ENCODE measurements around the gene BCL2L13. TPM values are rescaled to one million over a fixed set of nuclear protein-coding genes. Genes with fewer than 3 reads are reported as not detected.

BCL2L13 gene
- total RNA-seq, 4 donors from 2014 or later = 15.3 to 35.3 (median 30.1) TPM

DNA sequence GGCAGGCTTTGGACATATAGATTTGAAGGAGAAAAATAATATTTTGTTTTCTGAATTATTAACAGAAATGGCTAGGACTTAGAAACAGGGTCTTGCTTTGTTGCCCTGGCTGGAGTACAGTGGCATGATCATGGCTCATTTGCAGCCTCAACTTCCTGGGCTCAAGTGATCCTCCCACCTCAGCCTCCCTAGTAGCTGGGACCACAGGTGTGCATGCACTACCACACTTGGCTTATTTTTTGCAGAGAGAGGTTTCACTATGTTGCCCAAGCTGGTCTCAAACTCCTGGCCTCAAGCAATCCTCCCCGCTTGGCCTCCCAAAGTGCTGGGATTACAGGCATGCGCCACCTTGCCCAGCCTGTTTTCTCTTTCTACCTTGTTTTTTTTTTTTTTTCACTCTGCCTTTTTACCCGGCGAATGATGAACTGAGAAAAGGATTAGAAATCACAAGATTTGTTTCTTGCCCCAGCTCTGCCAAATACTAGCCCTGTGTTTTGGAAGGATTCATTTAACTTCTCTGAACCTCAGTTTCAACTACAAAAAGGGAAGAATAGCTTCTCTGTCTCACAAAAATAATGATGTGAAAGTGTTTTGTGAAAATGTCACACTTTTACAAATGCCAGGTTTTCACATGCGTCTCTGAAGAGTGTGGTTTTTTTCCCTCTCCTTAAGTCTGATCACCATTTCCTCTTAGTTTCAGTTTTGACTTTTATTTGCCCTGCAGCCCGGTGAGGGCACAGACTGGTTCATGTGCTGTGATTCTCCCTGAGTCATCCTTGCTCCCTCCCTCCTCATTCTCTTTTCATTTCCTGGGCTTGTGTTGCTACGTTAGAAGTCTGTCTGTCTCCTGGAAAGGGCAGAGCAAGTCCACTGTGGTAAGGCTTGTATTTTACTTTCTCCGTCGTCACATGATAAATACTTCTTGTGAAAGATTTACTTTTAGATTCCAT lies 67.7 kb downstream of the BCL2L13 start:
- intact Hi-C loops (cut with DNase I; ENCODE audit: low total_unique reads) = no loop called here
- Histone ChIP-seq H3K27me3 (no peaks in the 10 kb centered on the region), H3K27ac (peak overlapping the region; percentile 34 to 68), H3K4me1 (no peaks in the 10 kb centered on the region), H3K9me3 (no peaks in the 10 kb centered on the region), H3K4me3 (peak overlapping the region; percentile 10), H3K36me3 (no peaks in the 10 kb centered on the region)
- DNase-seq = peak in 1 of 2 donors; percentile 32
- TF ChIP-seq CTCF (IDR thresholded peaks at IDR 0.05) (no peak), POLR2A (IDR thresholded peaks at IDR 0.05) (no peak)

DNA sequence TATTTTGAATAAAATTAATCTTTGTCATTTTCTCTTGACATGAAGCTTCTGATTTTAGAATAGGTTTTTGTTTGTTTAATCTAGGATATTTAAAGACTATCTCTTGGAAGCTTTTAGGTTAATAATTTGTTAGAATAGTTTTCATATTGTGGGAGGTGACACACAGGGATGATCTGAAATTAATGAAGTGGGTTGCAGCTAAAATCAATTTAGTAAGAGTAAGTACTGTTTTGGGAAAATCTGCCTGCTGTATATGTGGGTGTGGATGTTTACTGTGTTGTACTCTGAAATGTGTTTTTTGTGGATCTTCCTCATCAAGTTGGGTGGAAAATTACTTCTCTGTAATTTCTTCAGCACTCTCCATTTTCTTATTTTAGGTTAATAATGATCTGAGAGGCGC lies 68.4 kb downstream of the BCL2L13 start:
- Histone ChIP-seq H3K36me3 (no peaks in the 10 kb centered on the region), H3K4me1 (no peaks in the 10 kb centered on the region), H3K27ac (peak overlapping the region; percentile 34 to 68), H3K4me3 (peak overlapping the region; percentile 2 to 10), H3K27me3 (no peaks in the 10 kb centered on the region), H3K9me3 (no peaks in the 10 kb centered on the region)
- TF ChIP-seq CTCF (IDR thresholded peaks at IDR 0.05) = no peak
- no peak for TF ChIP-seq POLR2A (IDR thresholded peaks at IDR 0.05)
- no peak for DNase-seq
- intact Hi-C loops (cut with DNase I; ENCODE audit: low total_unique reads) = no loop called here

DNA sequence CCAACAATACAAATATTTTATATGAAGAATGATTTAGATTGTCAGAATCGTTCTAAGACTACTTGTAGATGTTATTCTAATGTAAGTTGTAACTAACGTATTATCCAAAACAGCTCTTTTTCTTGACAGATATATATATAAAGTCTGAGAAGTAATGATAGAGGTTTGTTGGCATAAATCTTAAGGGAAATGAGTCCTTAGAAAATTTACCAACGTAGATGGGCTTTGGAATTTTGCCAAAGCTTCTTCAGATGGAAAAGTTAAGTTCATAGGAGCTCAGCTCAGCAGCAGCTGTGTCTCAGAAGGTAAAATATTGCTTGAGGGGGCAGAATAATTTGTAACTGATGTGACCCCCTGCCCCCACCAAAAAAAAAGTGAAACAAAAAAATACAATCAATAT lies 69.0 kb downstream of the BCL2L13 start:
- Histone ChIP-seq H3K4me1 (no peaks in the 10 kb centered on the region), H3K36me3 (no peaks in the 10 kb centered on the region), H3K27ac (peak overlapping the region; percentile 34 to 68), H3K9me3 (no peaks in the 10 kb centered on the region), H3K27me3 (no peaks in the 10 kb centered on the region), H3K4me3 (peak overlapping the region in 1 of 2 donors; percentile 2)
- no peak for TF ChIP-seq POLR2A (IDR thresholded peaks at IDR 0.05)
- no peak for TF ChIP-seq CTCF (IDR thresholded peaks at IDR 0.05)
- no peak for DNase-seq
- intact Hi-C loops (cut with DNase I; ENCODE audit: low total_unique reads) = no loop called here

- intact Hi-C loops (cut with DNase I; ENCODE audit: low total_unique reads) = no loop called here
- Histone ChIP-seq H3K27ac (no peak overlapping the region), H3K4me1 (no peaks in the 10 kb centered on the region)
These were observed 71.5 kb downstream of the BCL2L13 start for GRCh38 chr22:17710023-17710422.

More at GRCh38 chr22:17710023-17710422, 71.5 kb downstream of the BCL2L13 start:
- no peaks in the 10 kb centered on the region for H3K27me3 ChIP-seq
- no peak for TF ChIP-seq POLR2A (IDR thresholded peaks at IDR 0.05)
- TF ChIP-seq CTCF (IDR thresholded peaks at IDR 0.05) = no peak
- no peaks in the 10 kb centered on the region for H3K36me3 ChIP-seq
- no peak overlapping the region for H3K4me3 ChIP-seq
- no peaks in the 10 kb centered on the region for H3K9me3 ChIP-seq
- DNase-seq = no peak

Data from uterus (tissue), 4 donors.